Thymus (tissue), 11 donors: Measurements from ENCODE around the gene VPS13D. TPM values are rescaled to one million over a fixed set of nuclear protein-coding genes. Genes with fewer than 3 reads are reported as not detected.

Experiments
- DNase-seq, 9 donors: peaks; one replicate each; pipeline ENCODE4 v3.0.0-alpha.2; 2013; ENCODE audit warnings: low spot score in 9 of 9, low read depth in 6 of 9, missing footprints in 1 of 9
- H3K27ac ChIP-seq, 2 donors: one replicate each; pipeline ENCODE4 v1.5.1; 2013; ENCODE audit warnings: control low read depth in 1 of 2, low read depth in 1 of 2, low read length in 1 of 2, mild to moderate bottlenecking in 1 of 2, moderate library complexity in 1 of 2
- H3K27me3 ChIP-seq, 2 donors: one replicate each; pipeline ENCODE4 v1.5.1; 2013; ENCODE audit warnings: low read length in 1 of 2; ENCODE audit not compliant: control insufficient read depth in 2 of 2, insufficient read depth in 1 of 2
- H3K36me3 ChIP-seq, 2 donors: one replicate each; pipeline ENCODE4 v1.5.1; 2013; ENCODE audit warnings: low read length in 1 of 2, mild to moderate bottlenecking in 1 of 2, moderate library complexity in 1 of 2; ENCODE audit not compliant: control insufficient read depth in 2 of 2, insufficient read depth in 2 of 2
- H3K4me1 ChIP-seq, 2 donors: one replicate each; pipeline ENCODE4 v1.5.1; 2013; ENCODE audit warnings: low read length in 2 of 2; ENCODE audit not compliant: control insufficient read depth in 2 of 2, insufficient read depth in 2 of 2
- H3K4me3 ChIP-seq, 2 donors: one replicate each; pipeline ENCODE4 v1.5.1; 2013; ENCODE audit warnings: low read length in 2 of 2, control low read depth in 1 of 2, mild to moderate bottlenecking in 1 of 2
- H3K9me3 ChIP-seq, 2 donors: one replicate each; pipeline ENCODE4 v1.5.1; 2013; ENCODE audit warnings: low read length in 1 of 2, mild to moderate bottlenecking in 1 of 2; ENCODE audit not compliant: control insufficient read depth in 2 of 2, insufficient read depth in 1 of 2
- WGBS: extraction: QIAGEN DNeasy Blood & Tissue Kit; methylation state at CpG from one replicate; pipeline ENCODE4 v1.1.7; 2013; 5-methylcytosine and 5-hydroxymethylcytosine counted together
- polyA plus RNA-seq: library from polyadenylated mRNA; stranded (reverse); fragments of 200-250 nt; gene quantifications from one replicate; pipeline ENCODE4 v1.2.3, GENCODE V29; 2013
- total RNA-seq: library from RNA; stranded (reverse); fragments of 120-200 nt; gene quantifications from one replicate; pipeline ENCODE4 v1.2.4, GENCODE V29; 2013
- donor health status: healthy.

VPS13D gene
- total and polyA plus RNA-seq, 2 donors, result 10.2 to 21.7 TPM

DNA sequence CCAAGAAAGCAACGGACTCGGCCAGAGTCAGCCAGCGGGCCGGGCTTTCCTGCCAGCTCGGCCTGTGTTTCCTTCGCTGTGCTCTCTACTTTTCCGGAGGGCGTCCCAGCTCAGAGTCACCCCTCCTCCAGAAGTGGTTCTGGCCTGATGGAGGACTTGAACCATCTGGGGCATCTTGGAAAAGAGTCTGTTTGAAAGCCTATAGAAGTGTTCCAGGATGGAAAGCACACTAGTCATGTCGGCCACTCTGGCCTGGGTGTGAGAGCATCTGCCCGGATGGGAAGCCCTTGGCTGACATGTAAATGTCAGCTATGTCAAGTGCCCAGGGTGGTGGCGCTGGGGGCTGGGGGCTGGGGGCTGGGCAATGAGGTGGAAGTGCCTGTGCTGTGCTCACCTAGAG lies 274.8 kb downstream of the VPS13D start:
- peaks cover 3 to 7% of the 10 kb centered on the region in 2 donors for H3K36me3 ChIP-seq
- H3K4me1 ChIP-seq, result peaks cover 12 to 48% of the 10 kb centered on the region in 2 donors
- no peak overlapping the region for H3K27ac ChIP-seq
- no peaks in the 10 kb centered on the region for H3K27me3 ChIP-seq
- 97% methylated on average over 11 of the region's 11 CpGs for whole genome bisulfite sequencing
- DNase-seq, result no peak
- H3K9me3 ChIP-seq, result no peaks in the 10 kb centered on the region
- no peak overlapping the region for H3K4me3 ChIP-seq

DNA sequence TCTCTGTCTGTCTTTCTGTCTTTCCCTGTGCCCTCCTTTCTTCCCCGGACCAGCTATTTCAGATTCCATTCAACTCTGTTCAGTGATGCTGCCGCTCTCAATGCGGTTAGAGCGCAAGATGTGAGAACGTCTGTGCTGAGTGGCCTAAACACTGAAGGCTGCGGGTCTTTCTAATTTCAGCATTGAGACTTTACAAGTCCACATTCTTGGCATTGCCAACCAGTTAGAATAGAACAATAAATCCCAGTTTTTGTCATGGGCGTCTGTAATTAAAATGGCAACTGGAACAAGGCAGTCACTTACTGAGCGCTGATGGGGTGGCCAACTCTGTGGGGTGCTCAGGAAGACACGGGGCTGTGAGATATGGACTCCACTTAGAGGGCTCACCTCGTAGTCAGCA lies 275.4 kb downstream of the VPS13D start:
- no peak overlapping the region for H3K4me3 ChIP-seq
- H3K9me3 ChIP-seq, result no peaks in the 10 kb centered on the region
- DNase-seq, result no peak
- H3K27me3 ChIP-seq, result no peaks in the 10 kb centered on the region
- 99% methylated on average over 10 of the region's 10 CpGs for WGBS
- H3K36me3 ChIP-seq, result peaks cover 3 to 7% of the 10 kb centered on the region in 2 donors
- peak overlapping the region in 1 of 2 donors; percentile 75 for H3K27ac ChIP-seq
- peaks cover 13 to 54% of the 10 kb centered on the region in 2 donors for H3K4me1 ChIP-seq

DNA sequence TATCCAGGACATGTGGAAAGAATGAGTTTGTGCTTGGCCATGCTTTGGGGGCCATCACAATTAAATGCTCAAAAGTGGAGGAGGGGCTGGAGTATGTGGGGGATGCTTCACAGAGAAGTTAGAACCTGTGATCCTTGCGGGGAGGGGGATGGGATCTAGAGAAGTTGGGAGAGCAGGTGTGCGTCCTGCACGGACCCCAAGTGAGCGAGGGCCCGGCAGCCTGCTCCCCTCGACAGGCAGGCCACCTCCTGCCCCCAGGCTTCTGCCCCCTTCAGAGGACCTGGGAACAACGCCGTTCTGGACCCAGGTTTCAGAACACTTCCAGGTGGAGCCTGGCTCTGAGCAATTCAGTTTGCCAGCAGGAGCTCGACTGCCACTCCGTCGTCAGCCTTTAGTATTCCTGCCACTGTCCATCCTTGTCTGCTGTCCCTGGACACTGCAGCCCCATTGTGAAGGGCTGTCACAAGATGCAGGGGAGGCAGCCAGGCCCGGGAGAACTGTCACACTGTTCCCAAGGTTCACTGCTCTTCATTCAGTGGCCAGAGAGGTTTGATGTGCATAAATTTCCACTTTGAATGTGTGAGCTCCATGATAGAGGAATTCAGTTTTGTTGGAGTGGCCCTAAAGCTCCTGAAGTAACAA lies 275.9 kb downstream of the VPS13D start:
- Histone ChIP-seq H3K4me1 (peaks cover 16 to 59% of the 10 kb centered on the region in 2 donors), H3K36me3 (peaks cover 3 to 7% of the 10 kb centered on the region in 2 donors), H3K27me3 (no peaks in the 10 kb centered on the region), H3K27ac (peak overlapping the region; percentile 38 to 75), H3K4me3 (no peak overlapping the region), H3K9me3 (no peaks in the 10 kb centered on the region)
- 96% methylated on average over 12 of the region's 12 CpGs for WGBS
- no peak for DNase-seq

- no peaks in the 10 kb centered on the region for H3K9me3 ChIP-seq
- H3K36me3 ChIP-seq, result peaks cover 3 to 7% of the 10 kb centered on the region in 2 donors
- peak overlapping the region; percentile 57 to 75 for H3K27ac ChIP-seq
- H3K27me3 ChIP-seq, result no peaks in the 10 kb centered on the region
- WGBS, result 83% methylated on average over 28 of the region's 28 CpGs
- peaks cover 22 to 68% of the 10 kb centered on the region in 2 donors for H3K4me1 ChIP-seq
- no peak overlapping the region for H3K4me3 ChIP-seq
- DNase-seq, result peak in 7 of 9 donors; percentile 36 to 82 (median 59)
Observed at GRCh38 chr1:12506281-12507280, 276.8 kb downstream of the VPS13D start.

GRCh38 chr1:12507631-12508030 lies 277.8 kb downstream of the VPS13D start:
- WGBS, result 98% methylated on average over 11 of the region's 11 CpGs
- H3K36me3 ChIP-seq, result peaks cover 3 to 7% of the 10 kb centered on the region in 2 donors
- no peak overlapping the region for H3K27ac ChIP-seq

GRCh38 chr1:12508849-12509248 lies 279.0 kb downstream of the VPS13D start:
- Histone ChIP-seq H3K9me3 (no peaks in the 10 kb centered on the region), H3K27ac (no peak overlapping the region), H3K4me1 (peaks cover 28 to 63% of the 10 kb centered on the region in 2 donors), H3K4me3 (no peak overlapping the region), H3K36me3 (peaks cover 6 to 7% of the 10 kb centered on the region in 2 donors), H3K27me3 (no peaks in the 10 kb centered on the region)
- no peak for DNase-seq
- 95% methylated on average over 11 of the region's 11 CpGs for WGBS

More at GRCh38 chr1:12507631-12508030, 277.8 kb downstream of the VPS13D start:
- Histone ChIP-seq H3K27me3 (no peaks in the 10 kb centered on the region), H3K4me1 (peaks cover 23 to 75% of the 10 kb centered on the region in 2 donors), H3K4me3 (no peak overlapping the region), H3K9me3 (no peaks in the 10 kb centered on the region)
- DNase-seq, result no peak

- peak overlapping the region; percentile 19 to 21 for H3K4me3 ChIP-seq
- 93% methylated on average over 3 of the region's 3 CpGs for WGBS
- no peaks in the 10 kb centered on the region for H3K9me3 ChIP-seq
- peak overlapping the region; percentile 93 to 95 for H3K27ac ChIP-seq
- H3K36me3 ChIP-seq, result peaks cover 6 to 7% of the 10 kb centered on the region in 2 donors
- H3K4me1 ChIP-seq, result peaks cover 24 to 52% of the 10 kb centered on the region in 2 donors
- peak in 1 of 9 donors; percentile 15 for DNase-seq
- H3K27me3 ChIP-seq, result no peaks in the 10 kb centered on the region
Observed at GRCh38 chr1:12511128-12511484, 281.3 kb downstream of the VPS13D start.

DNA sequence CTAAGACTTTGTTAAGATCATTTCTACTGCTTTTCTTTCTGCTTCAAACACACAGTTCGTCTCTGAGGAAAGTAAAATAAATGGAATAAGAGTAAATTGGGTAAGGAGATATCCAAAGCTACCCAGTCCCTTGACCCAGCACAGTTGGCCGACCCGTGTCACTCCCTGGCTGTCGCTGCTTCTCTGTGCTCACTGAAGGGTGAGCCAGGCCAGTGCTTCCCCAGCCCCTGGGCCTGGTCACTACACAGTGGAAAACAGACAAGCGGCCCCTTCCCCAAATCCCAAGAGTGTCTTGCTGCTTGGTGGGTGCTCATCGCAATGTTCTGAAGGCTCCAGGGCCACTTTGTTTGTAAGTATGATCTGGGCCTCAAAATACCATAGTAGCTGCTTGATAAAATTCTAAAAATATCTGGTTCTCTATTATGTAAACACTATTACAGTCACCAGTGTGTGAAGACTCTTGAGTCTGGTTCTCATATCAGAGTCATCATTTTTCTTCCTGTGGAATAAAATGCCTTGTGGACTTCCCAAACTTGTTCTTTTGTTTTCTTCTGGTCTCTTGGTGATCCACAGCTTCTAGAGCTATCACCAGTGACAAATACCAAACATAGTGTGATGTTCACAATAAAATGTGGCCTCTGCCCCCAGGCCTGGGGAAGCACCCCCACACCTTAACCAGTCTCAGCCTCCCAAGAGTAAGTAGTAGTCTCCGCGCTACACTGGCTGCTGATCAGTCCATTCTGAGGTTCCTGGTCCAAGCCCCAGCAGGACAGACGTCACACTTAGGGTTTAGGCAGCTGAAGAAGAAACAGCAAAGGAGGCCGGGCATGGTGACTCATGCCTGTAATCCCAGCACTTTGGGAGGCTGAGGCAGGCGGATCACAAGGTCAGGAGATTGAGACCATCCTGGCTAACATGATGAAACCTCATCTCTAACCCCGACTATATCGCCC lies 282.0 kb downstream of the VPS13D start:
- H3K4me1 ChIP-seq, result peaks cover 18 to 45% of the 10 kb centered on the region in 2 donors
- peak overlapping the region; percentile 93 to 95 for H3K27ac ChIP-seq
- peaks cover 6% of the 10 kb centered on the region in 2 donors for H3K36me3 ChIP-seq
- H3K27me3 ChIP-seq, result no peaks in the 10 kb centered on the region
- no peaks in the 10 kb centered on the region for H3K9me3 ChIP-seq
- WGBS, result 96% methylated on average over 13 of the region's 13 CpGs
- H3K4me3 ChIP-seq, result peak overlapping the region; percentile 19 to 21
- DNase-seq, result no peak
